Measurements from ENCODE around the gene MCF2L. TPM values are rescaled to one million over a fixed set of nuclear protein-coding genes. Genes with fewer than 3 reads are reported as not detected.
"Not testable (repeated sequence)": the region's sequence is repeated elsewhere in the genome, so short reads cannot be mapped to it uniquely, and the experiment has no call there.

MCF2L gene
- total RNA-seq, 1 experiment from 2014 or later, result 5.9 TPM

GRCh38 chr13:112941349-112941748, 27.7 kb upstream of the MCF2L start:
- Histone ChIP-seq H3K4me3 (ENCODE audit: low read length) (no peak overlapping the region), H3K4me2 (ENCODE audit: low read length) (no peak overlapping the region), H3K4me1 (ENCODE audit: insufficient read depth, low read length) (no peaks in the 10 kb centered on the region), H3K9ac (ENCODE audit: low read length) (no peak overlapping the region), H3K27me3 (ENCODE audit: low read length) (no peaks in the 10 kb centered on the region), H3F3A (ENCODE audit: low read length, unreplicated experiment) (no peaks in the 10 kb centered on the region), H3K9me2 (replicated peaks; ENCODE audit: low read length) (no peaks in the 10 kb centered on the region), H4K20me1 (ENCODE audit: low read length) (no peaks in the 10 kb centered on the region), H3K79me2 (ENCODE audit: low read length) (no peaks in the 10 kb centered on the region), H3K27ac (ENCODE audit: low read length) (no peak overlapping the region), H2AFZ (ENCODE audit: low read length) (no peak overlapping the region), H3K9me3 (ENCODE audit: low read length) (no peaks in the 10 kb centered on the region), H3K36me3 (ENCODE audit: low read depth, low read length) (no peaks in the 10 kb centered on the region)
- no peak for DNase-seq
- no TSS peak for BruUV-seq (replicated peaks)
- TF ChIP-seq EZH2 (IDR thresholded peaks at IDR 0.05; ENCODE audit: low read length, unreplicated experiment) (no peak), CTCF (conservative IDR thresholded peaks at IDR 0.05; ENCODE audit: low read depth, low read length) (no peak), EZH2phosphoT487 (IDR thresholded peaks at IDR 0.05; ENCODE audit: borderline replicate concordance, low read length) (no peak)
- CTCF ChIA-PET, result no interaction called here
- ATAC-seq, result no peak
- intact Hi-C loops (cut with micrococcal nuclease), result no loop called here
- POLR2A ChIA-PET (ENCODE audit: unreplicated experiment), result no interaction called here

- CTCF ChIA-PET; DNase-seq; H3K4me2 ChIP-seq (ENCODE audit: low read length); H2AFZ ChIP-seq (ENCODE audit: low read length); H3K36me3 ChIP-seq (ENCODE audit: low read depth, low read length); H3K4me3 ChIP-seq (ENCODE audit: low read length); H3K4me1 ChIP-seq (ENCODE audit: insufficient read depth, low read length); H4K20me1 ChIP-seq (ENCODE audit: low read length); H3K27me3 ChIP-seq (ENCODE audit: low read length); H3K79me2 ChIP-seq (ENCODE audit: low read length); H3K27ac ChIP-seq (ENCODE audit: low read length); H3F3A ChIP-seq (ENCODE audit: low read length, unreplicated experiment); BruUV-seq (replicated peaks); H3K9me2 ChIP-seq (replicated peaks; ENCODE audit: low read length); H3K9ac ChIP-seq (ENCODE audit: low read length); POLR2A ChIA-PET (ENCODE audit: unreplicated experiment); H3K9me3 ChIP-seq (ENCODE audit: low read length); ATAC-seq: not testable (repeated sequence)
- intact Hi-C loops (cut with micrococcal nuclease), result loop anchor here (1.0 to 2.0 kb wide), 2 partner anchors 88 to 453 kb away; no protein-coding TSS in a partner anchor
These were observed 27.2 kb upstream of the MCF2L start for GRCh38 chr13:112941765-112942164.

- Histone ChIP-seq H3K36me3 (ENCODE audit: low read depth, low read length) (no peaks in the 10 kb centered on the region), H3K9me2 (replicated peaks; ENCODE audit: low read length) (no peaks in the 10 kb centered on the region), H3K4me2 (ENCODE audit: low read length) (peak overlapping the region; percentile 78), H3K4me1 (ENCODE audit: insufficient read depth, low read length) (no peaks in the 10 kb centered on the region), H3K27me3 (ENCODE audit: low read length) (no peaks in the 10 kb centered on the region), H3F3A (ENCODE audit: low read length, unreplicated experiment) (no peaks in the 10 kb centered on the region), H3K9ac (ENCODE audit: low read length) (peak overlapping the region; percentile 22; the same call in 1 of the 2 replicates), H2AFZ (ENCODE audit: low read length) (peak overlapping the region; percentile 69), H3K4me3 (ENCODE audit: low read length) (peak overlapping the region; percentile 70), H3K27ac (ENCODE audit: low read length) (no peak overlapping the region), H3K79me2 (ENCODE audit: low read length) (no peaks in the 10 kb centered on the region), H3K9me3 (ENCODE audit: low read length) (no peaks in the 10 kb centered on the region), H4K20me1 (ENCODE audit: low read length) (no peaks in the 10 kb centered on the region)
- POLR2A ChIA-PET (ENCODE audit: unreplicated experiment), result no interaction called here
- no TSS peak for BruUV-seq (replicated peaks)
- ATAC-seq (peak; percentile 97), DNase-seq (peak; percentile 96)
- intact Hi-C loops (cut with micrococcal nuclease), result loop anchor here (1.0 to 2.0 kb wide), 2 partner anchors 87 to 452 kb away; no protein-coding TSS in a partner anchor
- no peak for TF ChIP-seq EZH2phosphoT487 (IDR thresholded peaks at IDR 0.05; ENCODE audit: borderline replicate concordance, low read length)
- TF ChIP-seq CTCF (conservative IDR thresholded peaks at IDR 0.05; ENCODE audit: low read depth, low read length), result peak; percentile 87
- TF ChIP-seq EZH2 (IDR thresholded peaks at IDR 0.05; ENCODE audit: low read length, unreplicated experiment), result no peak
- CTCF ChIA-PET, result interaction anchor here (0.5 to 1.0 kb wide), 3 partner anchors 11 to 508 kb away, joined by 3 to 6 read pairs (median 5); no protein-coding TSS in a partner anchor
These were observed 26.2 kb upstream of the MCF2L start for GRCh38 chr13:112942689-112943308.
